GM21723 (cell line): ENCODE results near the gene HOXB5.

Source experiments
- ATAC-seq: cut with Tn5 transposase; IDR thresholded peaks from one replicate; pipeline ENCODE4 v1.9.1; 2021; ENCODE audit warnings: mild to moderate bottlenecking, moderate library complexity; ENCODE audit not compliant: unreplicated experiment

HOXB5 gene

DNA sequence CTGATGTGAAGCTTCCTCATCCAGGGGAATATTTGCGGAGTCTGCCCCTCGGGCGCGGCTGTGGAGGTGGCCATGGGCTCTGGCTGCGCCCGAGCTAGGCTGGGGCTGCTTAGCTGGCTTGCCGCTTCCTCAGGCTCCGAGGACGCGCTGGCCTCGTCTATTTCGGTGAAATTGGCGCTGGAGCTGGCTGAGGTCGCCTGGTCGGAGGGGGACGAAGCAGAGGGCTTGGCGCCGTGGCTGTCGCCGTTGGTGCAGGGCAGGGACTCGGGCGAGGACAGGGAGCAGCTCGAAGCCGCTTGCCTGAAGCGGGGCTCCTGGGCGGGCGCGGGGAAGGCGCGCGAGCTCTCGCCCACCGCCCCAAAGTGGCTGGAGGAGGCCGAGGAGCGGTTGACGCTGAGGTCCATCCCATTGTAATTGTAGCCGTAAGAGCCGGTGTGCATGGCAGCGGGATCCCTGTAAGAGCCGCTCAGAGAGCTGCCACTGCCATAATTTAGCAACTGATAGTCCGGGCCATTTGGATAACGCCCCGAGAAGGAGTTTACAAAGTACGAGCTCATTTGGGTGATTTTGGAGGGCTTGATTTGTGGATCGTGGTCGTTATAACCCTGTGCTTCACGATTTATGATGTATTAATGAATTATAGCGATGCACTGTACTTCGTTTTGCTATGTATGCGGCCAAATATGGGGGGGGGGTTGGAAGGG, at the start of gene HOXB5:
HOXB5 (minus strand) TSS at position 654 of the 704 bp plus-strand sequence; CDS start at position 557, 97 bp downstream.
- ATAC-seq = no peak

DNA sequence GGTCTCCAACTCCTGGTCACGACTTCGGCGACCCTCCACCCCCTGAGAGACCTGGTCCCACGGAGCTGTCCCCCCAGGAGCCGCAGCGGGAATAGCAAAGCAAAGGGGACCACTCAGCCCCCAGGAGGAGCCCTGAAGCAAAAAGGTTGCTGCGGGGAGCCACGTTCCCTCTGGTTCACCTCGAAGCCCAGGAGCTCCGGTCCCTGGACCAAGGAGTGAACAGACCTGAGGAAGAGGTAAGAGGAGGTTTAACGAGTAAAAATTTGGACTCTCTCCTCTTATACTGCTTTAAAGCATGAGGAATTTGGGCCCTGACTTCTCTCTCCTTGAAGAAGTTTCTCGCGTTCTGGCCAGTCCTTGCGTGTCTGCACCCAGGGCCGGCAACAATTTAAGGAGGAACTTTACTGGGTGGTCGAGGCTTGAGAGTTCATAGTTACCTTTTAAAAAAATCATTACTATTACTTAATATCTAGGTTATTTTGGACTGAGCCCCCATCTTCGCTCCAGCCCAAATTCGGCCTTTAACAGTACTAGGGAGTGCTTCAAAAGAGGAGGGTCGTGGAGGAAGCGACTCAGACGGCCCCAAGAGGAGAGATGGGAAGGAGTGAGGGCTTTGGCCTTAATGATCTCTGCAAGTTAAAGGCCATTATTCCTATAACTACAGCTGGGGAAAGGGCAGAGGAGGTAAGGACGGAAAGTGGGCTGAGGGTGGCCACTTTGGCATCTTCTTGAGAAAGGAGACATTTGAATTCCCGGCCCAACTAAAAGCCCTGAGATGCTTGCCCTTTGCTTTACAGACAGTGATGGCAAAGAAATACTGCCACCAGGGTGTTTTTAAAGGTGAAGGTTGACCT, 49.5 kb upstream of the HOXB5 start:
- ATAC-seq = no peak

DNA sequence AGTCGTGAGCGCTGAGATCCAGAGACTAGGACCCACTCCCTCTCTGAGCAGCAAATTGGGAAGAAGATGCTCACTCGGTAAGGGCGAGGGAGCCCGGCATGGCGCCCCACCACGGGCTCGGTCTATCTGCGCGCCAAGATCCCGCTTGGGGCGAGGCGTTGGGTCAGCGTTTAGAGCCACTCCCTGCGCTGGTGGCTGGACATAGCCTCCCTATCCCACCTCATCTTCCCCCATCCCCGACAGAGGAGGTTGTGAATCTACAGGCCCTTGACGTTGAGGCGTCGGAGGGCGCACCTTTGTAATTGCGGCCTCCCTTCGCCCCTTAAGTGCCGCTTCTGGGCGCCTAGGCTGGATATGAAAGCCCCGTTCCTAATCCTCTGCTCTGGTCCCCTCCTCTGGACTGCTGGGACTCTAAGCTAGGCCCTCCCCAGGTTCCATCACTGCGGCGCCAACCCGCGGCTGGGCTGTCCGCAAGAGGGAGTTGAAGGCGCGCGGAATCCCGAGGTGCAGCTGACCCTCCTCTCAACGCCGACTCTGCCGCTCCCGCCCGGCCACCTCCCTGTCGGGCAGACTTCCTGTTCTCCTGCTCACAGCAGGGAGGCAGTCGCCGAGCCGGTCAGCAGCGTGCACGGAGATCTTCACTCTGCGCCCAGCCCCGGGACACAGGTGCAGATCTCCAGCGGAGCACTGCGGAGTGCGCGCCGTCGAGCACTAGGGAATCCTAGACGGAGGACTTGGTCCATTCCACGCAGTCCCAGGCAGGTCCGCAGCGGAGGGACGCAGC, 48.7 kb upstream of the HOXB5 start:
- no peak for ATAC-seq

DNA sequence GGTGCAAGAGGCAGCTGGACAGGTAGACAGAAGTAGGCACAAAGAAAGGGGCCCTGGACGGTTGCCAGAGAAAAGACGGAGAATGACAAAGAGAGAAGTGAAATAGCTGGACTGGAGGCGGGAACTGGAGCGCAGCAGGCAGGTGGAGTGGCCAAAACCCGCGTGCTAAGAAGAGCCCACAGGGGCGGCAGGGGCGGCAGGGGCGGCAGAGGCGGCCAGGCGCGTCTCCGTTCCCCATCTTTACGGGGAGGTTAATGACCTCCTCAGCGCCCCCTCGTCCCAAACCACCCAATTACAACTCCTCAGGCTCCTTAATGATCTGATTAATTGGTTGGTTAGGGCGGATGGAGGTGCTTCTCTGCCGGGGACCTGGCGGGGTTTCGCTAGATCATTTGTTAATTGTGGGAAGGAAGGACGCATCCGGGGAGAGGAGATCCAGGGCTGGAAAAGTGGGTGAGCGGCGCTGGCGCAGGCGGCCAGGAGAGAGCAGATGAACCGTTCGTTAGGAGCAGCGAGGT, 48.0 kb upstream of the HOXB5 start:
- ATAC-seq = no peak

DNA sequence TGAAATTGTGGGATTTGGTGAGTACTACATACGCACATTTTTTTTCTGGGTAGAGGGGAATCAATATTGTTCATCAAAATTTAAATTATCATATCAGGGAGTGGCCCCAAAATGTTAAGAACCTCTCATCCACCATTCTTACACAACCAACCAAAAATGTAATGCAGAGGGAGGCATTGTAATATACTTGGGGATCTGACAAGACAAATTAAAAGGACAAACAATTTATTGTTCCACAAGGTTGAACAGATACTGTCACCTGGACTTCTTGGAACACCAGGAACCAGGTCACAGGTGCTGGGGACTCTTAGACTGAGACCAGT, 47.2 kb upstream of the HOXB5 start:
- no peak for ATAC-seq

DNA sequence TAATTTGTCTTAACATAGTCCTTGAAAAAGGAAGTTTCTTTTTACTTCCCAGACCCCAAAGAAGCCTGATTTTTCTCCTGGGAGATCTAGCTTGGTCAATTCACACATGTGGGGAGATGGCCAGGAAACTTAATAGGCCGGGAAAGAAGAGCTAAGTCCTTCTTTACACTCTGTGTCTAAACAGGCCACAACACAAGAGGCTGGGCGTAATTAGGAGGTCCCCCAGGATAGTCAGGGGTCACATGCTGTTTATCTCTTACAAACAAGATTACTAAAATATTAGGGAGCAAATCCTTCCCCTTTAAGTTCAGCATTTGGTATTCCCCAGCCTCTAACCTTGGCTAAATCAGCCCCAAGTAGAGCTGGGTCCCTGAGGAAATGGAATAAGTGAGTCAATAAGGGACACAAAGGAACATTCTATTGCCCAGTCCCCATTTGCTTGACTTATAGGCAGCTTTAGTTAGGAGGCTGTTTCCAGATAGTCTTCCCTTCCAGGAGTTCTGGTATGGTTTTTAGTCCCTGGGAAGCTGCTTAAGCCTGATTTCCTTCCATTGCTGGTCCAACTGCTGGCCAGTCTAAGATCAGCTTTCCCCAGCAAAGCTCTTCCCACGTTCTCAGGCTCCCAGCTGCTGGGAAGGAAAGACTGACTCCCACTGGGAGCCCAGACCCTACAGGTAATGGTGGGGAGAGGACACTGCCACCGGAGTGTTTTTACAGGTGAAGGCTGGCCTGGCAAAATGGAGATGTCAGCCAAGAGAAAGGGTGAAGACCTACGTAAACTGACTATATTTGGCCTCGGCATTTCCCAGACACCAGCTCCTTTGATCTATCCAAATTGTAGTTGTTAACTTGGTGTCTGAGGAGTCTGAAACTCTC, 46.6 kb upstream of the HOXB5 start:
- no peak for ATAC-seq

DNA sequence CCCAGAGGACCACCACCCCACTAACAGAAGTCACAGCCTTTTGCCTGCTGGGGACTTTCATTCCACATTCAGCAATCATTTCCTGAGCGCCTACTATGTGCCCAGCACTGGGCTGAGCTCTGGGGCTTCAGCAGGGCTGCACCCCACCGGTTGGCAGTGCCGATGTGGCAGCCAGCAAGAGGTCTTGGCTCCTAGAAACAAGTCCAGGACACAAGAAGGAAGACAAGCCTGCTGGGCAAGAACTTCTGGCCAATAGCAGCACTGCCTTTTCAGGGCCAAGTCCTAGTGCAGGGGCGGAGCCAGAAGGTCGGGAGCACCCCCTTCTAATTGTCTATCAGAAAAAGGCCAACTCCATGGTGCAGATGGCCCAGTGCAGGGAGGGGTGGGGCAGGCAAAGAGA, 45.6 kb upstream of the HOXB5 start:
- ATAC-seq = no peak

DNA sequence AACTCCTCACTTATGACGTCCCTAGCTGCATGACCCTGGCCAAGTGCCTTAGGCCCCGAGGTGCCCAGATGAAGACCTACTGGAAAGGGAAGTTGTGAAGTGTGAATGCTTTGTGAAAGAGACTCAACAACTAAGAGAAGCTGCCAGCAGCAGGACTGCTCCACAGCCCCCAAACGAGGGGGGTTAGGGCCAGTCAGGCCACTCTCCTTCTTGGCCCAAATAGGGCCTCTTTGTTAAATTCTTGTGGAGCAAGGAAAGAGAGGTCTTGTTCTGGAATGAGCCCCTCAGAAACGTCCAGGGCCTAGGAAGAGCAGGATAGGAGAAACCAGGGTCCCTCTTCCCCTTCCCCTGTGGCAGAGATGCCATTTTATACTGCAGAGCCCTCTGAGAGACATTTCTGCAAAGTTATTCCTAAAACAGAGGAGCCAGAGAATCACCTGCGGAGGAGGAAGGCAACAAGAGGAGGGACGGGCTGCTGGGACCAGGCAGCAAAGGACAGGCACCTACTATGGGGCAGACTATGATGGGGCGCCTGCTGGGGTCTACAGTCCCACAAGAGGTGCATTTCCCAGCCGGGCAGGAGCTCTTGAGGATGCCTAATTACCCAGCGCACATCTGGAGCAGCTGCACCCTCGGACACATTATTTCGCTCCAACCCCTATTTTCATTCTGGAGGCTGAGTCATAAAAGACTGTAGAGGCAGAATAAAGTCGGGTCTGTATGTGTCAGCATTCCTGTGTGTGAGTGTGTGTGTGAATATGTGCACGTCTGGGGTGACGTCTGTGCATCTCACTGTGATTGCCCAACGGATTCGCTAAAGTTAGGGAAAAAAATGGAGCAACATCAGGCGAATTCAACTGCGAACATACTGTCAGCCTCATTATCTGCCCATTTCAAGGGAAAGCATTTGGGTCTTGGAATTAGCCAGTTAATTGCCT, 44.0 kb upstream of the HOXB5 start:
- ATAC-seq = no peak

DNA sequence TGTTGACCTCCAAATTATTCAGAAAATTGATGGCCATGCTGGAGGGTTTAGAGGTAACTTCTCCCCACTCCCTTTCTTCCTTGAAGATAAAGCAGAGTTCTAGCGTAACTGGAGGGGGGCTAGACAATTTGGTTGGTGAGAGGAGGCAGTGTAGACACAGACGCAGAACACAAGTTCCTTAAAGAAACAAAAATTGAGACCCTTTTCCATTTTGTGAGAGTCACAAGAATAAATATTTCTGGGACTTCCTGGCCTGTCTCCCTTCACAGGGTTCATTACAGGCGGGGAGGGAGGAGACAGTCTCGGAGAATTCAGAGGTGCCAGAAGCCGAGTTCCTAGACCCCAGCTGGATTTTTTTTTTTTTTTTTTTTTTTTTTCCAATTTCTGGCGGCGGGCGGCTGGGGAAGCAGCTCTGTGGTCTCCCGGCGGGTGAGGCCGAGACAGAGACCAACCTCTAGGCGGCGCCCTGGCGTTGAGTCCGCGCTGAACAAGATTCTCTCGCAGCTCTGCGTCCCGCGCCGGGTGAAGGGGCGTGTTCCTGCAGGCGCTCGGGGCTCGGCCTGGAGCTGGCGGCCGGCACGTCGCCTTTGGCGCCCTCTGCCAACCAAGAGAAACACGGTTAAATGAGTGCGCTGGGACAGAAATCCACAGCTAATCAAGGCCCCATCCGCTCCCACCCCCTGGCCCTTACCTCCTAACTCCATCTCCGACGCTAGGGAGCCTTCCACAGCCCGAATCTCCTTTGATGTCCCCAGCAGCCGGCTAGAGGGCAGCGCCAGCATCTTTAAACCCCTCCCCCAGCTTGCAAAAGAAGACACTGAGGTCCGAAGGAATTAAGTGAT, 42.8 kb upstream of the HOXB5 start:
- ATAC-seq = no peak

DNA sequence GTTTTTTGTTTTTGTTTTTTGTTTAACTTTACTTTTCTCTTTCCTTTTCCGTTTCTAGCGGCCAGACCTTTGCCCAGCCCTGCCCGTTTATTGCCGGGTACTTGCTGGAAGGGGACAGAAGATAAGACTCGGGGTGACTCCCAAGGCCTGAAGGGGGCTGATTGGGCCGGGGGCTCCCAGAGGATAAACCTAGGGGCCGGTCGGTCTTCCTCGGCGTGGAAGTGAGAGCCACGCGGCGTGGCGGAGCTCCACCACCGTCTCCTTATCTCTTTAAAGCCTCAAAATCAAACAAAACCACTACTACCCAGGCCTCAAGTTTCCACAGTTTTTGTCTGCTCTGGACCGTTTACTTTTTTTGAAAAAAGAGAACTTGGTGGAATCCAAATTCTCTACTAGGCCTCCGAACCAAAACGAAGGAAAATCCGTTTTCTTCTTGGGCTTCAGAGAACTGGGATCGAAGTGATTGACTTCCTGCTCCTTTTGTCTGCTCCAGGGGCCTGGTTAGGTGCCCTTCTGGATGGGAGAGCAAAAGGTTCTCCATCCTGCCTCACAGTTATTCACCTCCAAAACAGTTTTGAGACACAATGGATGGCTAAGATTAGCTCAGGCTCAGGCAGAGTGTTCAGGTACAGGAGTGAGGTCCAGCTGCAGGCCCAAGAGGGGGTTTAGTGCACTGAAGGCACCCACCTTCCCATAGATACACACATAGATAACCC, 41.1 kb upstream of the HOXB5 start:
- no peak for ATAC-seq

DNA sequence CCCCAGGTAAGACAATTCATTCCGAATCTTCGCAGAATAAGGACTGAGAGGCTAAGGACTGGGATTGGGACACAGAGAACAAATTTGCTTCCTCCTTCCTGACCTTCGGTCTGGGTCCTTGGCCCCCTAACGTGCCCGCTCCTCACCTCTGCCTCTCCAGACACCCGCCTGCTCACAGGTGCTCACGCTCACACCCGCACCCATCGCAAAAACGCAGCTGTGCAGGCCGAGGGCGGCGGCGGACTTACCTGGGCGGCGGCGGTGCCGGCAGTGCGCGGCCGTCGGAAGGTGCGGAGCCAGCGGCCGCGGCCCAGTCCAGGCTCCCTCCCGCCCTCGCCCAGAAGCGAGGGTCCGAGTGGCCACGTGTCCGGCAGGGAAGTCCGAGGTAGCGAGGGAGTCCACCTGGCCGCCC, 39.7 kb upstream of the HOXB5 start:
- ATAC-seq = no peak

DNA sequence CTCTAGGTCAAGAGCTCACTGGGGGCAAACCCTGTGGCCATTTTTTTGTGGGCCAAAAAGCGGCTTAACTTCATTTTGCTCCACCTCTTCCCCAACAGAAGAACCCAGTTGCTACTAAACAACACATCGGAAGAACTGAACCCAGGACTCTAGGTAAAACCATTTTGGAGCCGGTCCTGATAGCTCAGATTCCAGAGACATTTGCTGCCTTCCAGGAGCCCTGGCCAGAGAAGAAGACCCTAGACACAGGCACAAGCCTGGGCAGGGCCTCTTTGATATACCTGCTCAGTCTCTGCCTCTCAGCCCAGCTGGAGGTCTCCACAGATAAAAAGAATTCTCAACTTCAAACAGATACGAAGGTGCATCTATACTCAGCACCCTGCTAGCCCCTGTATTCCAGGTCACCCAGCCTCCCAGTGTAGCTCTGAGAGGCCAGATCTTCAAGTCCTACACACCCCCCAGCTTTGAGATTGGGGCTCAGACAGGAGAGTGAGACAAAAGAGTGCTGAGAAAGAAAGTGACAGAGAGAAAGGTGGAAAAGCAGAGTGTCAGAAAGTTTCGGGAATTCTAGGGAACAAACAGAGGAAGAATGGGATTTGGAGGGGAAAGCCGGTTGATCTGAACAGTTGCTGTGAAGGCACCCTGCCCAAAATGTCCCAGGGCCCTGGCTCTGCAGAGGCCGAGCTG, 39.1 kb upstream of the HOXB5 start:
- ATAC-seq = no peak

DNA sequence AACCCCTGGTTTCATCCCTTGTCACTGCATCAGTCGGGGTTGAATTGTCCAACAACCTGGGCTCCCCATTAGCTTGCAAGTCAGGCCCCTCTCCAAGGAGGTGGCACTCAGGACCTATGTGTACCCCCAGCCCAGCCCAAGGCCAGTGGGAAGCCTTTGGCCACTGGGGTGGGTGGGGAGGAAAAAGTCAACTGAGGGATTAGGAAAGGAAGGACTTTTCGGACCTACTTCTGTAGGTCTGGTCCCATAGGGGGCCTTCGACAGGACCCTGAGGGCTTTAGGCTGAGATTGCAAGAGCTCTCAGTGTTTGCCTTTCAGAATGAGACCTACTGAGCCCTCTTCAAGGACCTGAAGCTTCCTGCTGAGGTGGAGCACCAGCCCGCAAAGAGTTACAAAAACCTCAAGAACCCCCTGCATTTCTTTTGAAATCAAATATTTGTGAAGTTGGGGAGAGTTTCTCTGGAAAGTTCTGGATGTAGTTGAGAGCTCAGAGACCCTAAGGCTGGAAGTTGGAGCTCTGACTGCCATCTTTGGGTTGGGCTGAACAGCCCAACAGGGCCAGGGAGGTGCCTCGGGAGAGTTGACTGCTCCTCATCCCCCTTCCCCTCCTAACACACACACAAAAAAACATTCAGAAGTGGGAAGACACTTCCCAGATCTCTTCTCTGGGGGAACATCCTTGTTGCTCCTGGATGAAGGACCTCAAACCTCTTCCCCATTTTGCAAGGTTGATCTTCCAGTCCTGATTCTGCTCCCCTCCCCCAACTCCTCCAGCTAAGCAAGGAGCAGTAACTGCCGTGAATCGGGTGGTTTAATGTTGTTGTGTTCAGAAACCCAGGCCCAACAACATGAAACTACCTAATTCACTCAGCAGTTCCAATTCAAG, 38.4 kb upstream of the HOXB5 start:
- no peak for ATAC-seq

DNA sequence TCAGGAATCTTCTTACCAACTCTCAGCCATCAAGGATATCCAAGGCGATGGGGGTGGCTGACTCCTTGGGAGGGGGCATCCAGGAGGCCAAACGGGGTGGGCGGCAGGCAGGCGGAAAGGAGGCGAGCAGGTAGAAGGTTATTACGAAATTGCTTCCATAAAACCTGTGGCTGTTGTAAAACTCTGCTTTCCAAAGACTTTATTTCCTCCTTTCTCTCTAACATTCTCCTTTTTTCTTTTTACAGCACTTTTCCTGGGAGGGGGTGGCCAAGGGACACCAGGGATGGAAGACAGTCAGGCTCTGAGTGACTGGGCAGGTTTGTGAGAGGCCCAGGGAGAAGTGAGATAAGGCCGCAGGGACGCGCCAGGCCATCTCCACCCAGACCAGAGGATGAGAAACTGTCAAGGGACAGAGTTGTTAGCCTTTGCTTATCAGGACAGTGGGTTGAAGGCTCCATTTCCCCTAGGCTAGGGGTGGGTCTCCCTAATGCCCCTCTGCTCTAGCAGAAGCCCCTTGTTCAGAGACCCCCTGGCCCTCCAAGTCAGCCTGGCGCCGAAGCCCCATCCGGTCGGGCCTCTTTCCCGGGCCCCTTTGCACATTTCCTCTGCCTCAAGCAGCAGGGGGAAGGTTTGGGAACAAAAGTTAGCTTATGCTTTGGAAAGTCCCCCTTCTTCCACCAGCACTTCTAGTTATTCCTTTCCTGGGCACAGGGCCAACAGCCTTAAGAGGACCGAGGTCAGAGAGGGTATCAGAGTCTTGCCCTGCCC, 37.5 kb upstream of the HOXB5 start:
- ATAC-seq = no peak
